M059J (cell line): ENCODE measurements around the gene TRA2B. TPM values are rescaled to one million over a fixed set of nuclear protein-coding genes. Genes with fewer than 3 reads are reported as not detected.

ENCODE experiments used
- DNase-seq: peaks from one replicate; pipeline ENCODE4 v3.0.0-alpha.2; 2012; ENCODE audit warnings: low read depth
- total RNA-seq: library from RNA; depleted of rRNA; stranded (reverse); fragments of >200 nt; shearing (Covaris generic); gene quantifications from 2 replicates; pipeline ENCODE4 v1.2.3, GENCODE V29; 2014; rRNA removed

TRA2B gene
- 268 and 348 TPM in 2 replicates for total RNA-seq

DNA sequence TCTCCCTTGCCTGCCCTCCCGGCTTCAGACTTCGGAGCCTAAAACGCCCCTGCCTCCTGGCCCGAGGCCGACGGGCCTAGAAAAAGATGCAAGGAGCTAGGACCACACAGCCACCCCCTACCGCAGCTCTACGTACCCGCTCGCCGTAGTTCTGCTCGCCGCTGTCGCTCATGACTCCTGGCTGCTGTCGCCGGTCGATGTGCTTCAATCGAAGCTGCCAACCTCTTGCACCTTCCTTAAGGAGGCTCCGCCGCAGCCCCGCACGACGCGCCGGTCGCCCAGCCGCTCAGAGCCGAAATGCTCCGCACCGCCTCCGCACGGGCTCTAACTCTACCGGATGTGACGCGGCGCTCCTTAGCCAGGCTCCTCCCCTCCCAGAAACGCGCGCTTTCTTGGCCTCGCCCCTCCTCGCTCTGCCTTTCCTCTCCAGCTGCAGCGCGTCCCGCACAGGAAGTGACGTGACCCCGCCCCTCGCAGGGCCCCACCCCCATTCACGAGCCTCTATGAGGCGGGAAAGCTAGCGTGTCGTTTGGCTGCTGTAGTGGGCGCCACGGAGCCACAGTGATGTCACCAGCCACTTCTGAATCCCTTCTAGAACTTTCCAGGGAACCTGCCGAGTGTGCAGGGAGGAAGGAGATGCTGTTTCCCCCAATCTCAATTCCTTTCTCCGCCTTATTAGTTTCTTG, at the start of gene TRA2B:
TSS of gene TRA2B (minus strand) at position 326 of the 686 bp plus-strand sequence. CDS start at position 172, 154 bp downstream.
- peak; percentile 98 for DNase-seq

DNA sequence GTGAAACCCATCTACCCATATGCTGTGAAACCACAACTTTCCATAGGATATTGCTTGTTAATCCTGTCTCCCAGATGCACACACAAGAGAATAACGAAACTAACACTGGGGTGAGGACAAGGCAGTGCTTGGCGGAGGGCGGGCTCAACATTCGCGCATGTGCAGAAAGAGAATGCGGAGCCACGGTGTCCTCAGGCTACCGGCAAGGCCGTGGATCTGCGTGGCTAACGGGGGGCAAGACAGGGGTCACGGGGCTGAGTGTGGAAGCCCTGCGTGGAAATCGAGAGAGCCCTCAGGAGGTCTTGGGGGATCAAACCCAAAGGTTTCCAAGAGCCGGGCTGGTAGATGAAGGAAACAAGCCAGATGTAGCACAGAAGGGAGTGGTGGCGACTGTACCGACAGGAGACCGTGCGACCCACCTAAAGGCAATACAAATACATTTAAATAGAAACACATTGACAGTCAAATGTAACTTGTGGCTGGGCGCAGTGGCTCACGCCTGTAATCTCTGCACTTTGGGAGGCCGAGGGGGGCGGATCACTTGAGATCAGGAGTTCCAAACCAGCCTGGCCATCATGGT, 48.5 kb upstream of the TRA2B start:
- no peak for DNase-seq

DNA sequence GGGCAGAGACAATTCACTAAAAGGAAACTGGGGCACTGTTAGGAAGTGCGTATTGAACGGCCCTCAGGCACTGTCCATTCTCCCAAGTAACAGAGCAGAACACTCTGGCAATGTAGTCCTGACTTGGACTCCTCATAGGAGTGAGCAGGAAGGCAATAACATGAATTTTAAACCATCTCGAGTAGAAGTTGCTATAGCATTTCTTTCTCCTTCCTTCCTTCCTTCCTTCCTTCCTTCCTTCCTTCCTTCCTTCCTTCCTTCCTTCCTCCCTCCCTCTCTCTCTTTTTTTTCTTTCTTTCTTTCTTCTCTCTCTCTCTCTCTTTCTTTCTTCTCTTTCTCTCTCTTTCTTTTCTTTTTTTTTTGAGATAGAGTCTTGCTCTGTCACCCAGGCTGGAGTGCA, 46.4 kb upstream of the TRA2B start:
- DNase-seq: no peak

DNA sequence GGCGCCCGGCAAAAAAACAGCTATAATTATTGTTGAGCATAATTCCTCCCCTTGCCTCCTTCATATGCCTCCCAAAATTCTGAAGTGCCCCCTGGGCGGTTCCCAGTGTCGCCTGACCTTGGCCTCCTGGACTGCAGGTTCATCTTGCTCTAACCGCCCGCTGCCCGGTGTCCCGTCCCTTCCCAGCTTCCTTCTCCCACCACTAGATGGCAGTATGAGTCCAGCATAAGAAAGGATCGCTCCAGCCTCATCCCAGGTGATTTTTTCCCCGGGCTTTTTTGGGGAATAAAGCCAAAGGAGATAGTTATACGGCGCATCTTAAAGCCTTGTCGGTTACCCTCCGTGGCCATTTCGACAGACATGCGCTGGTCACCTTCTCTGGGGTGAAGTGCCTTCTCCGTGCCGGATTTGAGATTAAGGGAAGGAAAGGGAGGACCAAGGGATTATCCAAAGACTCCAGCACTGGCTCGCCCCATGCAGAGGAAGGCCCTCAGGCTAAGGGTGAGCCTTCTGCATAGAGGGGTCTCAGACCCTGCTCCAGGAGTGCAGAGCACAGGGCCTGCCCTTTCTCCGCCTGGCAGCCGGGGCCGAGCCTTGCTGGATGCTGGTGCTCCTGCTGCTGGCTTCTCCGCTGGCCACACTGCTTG, 45.8 kb upstream of the TRA2B start:
- DNase-seq: peak; percentile 76

DNA sequence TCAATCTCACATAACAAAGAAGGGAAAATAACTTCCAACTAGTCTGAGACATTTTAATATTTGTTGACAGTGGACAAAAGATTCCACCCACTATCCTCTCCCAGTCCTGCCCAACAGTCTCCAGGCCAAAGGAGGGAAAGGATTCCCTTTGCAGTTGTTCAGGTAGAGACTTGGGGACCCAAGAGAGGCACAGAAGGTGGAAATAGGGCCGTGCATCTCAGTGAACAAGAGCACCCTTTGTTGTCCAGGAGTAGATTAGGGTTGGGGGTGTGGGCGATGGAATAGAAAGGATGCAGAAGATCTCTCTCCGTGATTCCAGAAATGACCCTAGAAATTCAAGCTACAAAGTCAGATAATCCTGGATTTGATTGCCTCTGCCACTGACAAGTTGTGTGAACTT, 44.8 kb upstream of the TRA2B start:
- no peak for DNase-seq

DNA sequence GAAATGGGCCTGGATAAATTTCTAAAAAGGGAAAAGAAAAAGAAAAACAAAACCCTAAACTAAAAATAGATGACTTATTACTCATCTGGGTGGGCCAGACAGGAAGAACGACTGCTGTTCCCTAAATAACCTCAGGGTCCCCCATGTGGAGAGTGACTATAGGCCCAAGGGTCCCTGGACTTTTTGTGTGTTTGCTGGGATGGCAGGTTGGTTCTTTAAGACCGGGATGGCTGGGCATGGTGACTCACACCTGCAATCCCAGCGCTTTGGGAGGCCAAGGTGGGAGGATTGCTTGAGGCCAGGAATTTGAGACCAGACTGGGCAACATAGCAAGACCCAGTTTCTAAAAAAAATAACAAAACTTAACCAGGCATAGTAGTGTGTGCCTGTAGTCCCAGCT, 43.8 kb upstream of the TRA2B start:
- DNase-seq: no peak

DNA sequence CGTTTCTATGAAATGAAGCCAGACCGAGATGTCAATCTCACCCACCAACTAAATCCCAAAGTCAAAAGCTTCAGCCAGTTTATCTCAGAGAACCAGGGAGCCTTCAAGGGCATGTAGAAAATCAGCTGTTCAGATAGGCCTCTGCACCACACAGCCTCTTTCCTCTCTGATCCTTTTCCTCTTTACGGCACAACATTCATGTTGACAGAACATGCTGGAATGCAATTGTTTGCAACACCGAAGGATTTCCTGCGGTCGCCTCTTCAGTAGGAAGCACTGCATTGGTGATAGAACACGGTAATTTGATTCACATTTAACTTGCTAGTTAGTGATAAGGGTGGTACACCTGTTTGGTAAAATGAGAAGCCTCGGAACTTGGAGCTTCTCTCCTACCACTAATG, 41.9 kb upstream of the TRA2B start:
- DNase-seq: no peak

DNA sequence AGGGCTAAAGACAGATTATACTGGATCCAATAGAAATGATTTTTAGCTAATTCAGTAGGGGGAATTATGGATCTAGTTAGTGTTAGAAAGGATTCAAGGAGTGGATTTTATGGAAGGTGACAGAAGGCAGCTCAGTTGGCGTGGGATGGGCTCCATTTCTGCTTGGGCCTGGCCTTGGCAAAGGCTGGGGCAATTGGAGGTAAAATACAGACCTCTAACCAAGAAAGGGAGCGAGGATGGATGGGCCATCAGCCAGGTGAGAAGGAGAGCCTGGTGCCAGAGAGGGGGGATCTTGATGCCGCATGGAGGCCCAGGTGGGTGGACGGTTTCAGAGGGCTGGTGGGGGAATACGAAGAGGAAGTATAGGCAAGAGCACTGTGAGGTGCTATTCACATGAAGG, 40.7 kb upstream of the TRA2B start:
- DNase-seq: no peak

DNA sequence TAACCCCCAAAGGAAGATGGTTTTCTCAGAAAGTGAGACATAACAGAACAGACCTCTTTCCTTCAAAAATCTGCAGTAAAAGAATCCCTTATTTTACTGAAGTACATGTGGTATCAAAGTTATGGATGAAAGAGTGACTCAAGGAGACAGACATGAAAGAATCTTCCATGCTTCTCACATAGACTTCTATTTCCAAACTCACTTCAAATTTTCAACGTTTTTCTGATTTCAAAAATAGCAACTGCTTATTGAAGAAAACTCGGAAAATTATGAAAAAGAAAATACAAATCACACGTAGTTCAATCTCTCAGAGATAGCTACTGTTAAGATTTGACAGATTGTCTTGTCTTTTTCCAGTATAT, 39.8 kb upstream of the TRA2B start:
- DNase-seq: no peak

DNA sequence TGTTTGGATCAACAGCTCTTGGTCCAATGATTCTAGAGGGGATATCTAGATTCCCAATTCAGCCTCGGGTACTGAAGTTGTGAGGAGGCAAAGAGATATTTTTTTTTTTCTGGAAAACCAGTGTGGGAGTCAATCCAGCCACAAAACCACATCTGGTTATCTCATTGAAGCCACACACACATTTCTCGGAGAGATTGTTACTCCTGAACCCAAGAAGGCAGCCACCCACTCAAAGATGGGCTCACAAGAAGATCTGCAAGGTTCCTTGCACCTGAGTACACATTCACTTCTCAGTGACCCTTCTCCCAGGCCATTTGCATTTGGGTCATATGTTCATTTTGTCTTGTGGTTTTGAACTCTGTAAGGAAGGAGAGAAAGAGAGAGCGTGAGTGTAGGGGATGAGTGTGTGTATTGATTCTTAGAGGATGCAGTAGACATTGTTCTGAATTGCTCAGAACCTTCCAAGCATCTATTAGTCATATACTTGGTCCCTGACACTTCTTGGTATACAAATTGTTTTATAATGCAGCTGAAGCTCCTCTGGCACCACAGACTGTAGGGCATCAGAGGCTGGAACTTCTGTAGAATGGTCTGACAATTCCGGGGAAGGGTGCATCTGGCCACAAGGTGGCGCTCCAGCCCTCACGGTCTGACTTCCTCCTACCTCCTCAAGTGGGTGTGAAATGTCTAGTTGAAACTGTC, 39.3 kb upstream of the TRA2B start:
- peak; percentile 66 for DNase-seq

DNA sequence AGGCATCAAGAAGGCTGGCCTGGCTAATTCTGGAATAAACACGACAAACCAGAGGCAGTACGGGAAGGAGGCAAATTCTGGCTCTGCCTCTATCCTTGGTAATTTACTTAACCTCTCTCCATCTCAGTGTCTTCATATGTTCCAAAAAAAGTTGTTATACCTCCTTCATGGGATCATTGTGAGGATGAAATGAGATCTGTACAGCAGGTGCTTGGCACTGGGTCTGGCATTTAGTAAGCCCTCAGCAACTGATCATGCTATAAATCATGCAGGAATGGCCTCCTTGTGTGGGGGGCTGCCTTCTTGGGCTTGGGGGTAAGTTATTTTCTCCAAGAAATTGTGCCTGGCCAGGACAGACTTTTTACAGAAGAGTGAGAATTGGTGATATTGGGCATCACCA, 38.3 kb upstream of the TRA2B start:
- DNase-seq: no peak

DNA sequence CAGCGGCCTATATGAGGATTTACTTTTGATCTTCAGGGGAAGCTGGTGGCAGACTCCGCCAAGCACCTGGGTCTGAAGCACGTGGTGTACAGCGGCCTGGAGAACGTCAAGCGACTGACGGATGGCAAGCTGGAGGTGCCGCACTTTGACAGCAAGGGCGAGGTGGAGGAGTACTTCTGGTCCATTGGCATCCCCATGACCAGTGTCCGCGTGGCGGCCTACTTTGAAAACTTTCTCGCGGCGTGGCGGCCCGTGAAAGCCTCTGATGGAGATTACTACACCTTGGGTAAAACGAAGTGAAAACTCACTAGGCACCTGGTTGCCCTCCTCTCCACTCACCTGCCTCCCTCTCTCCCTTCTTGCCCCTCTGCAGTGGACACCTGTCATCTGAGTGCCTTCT, 33.8 kb upstream of the TRA2B start:
- no peak for DNase-seq

DNA sequence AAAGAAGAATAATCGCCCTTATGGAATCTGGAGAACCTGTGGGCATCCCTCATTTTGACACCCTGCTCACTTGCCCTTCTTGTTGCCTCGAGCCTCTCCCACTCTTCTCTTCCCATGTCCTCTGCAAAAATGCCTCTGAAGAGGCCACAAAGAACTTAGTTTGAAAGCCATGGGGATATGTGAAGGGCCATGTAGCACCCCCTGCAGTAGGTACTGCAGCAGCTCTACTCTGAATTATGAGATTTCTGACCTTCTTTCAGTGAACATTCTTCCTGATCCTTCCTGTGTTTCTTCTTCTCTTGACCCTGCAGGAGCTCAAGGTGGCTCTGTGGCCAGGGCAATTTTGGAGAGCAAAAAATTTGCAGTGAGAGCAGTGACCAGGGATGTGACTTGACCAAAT, 30.4 kb upstream of the TRA2B start:
- DNase-seq: no peak

DNA sequence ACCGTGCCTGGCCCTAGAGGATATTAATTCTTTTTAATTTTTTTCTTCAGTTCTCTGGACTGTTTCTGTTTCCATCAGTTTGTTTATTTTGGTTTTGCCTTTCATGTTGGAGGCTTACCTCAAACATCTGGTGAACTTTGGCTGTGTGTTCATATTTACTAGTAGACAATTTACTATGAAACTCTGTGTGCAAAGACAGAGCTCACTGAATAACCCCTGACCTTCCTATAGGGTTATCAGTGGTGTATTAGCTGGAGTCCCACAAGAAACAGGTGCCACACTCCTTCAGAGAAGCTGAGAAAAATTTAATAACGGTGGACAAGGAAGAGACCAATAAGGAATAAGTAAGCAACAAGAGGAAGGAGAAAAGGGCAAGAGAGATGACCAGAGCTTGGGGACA, 28.8 kb upstream of the TRA2B start:
- no peak for DNase-seq

DNA sequence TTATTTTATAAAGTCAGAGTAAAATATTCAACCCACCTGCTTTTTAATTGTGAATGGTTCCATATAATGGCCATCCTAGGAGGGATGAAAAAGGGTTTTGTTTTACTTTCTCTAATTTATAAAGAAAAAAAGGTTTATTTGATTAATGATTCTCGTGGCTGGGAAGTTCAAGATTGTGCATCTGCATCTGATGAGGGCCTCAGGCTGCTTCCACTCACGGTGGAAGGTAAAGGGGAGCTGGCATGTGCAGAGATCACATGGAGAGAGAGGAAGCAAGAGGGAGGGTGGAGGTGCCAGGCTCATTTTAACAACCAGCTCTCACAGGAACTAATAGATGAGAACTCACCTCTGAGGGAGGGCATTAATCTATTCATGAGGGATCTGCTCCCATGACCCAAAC, 27.7 kb upstream of the TRA2B start:
- no peak for DNase-seq

DNA sequence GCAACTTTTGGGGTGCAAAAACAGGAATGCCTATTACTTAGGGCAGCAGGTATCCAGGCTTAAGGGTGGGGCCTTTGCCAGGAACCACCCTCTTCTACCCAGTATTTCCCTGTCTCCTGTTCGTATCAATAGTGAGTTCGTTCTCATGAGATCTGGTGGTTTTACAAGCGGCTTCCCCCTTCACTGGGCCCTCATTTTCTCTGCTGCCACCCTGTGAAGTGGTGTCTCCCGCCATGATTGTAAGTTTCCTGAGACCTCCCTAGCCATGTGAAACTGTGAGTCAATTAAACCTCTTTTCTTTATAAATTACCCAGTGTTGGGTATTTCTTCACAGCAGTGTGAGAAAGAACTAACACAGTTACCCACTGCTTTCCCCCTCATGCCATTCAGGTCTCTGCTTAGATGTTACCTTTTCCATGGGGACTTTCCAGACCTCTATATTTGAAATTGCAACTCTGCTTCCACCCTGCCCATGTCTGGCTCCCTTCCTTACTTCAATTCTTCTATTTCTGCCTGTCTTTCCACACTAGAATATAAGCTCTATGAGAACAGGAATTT, 23.9 kb upstream of the TRA2B start:
- DNase-seq: no peak

DNA sequence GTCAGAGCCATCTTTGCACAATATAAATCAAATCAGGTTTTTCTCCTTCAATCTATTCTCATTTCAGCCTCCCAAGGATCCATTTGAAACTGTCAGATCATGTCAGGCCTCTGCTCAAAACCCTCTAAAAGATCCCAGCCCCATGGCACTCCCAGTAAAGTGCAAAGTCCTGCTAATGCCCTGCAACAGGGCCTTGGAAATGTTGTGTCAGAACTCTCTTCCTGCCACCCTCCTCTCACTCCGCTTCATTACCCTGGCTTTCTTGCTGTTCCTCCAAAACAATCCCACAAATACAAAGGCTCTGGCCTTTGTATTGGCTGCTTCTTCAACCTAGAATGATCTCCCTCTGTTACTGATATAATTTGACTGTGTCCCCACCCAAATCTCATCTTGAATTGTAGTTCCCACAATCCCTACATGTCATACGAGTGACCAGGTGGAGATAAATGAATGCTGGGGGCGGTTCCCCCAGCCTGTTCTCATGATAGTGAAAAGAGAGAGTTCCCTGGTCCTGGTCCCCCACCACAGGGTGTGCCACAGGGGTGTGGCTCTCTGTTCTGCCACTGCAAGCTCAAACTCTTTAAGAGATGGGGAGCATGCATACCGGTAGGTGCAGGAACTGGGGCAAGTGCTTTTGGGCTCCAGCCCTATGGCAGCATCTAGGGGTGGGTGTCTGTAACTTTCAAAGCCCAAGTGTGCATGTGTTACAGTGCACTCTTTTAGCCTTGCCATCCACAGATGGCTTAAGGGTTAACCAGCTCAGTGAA, 22.9 kb upstream of the TRA2B start:
- DNase-seq: no peak

DNA sequence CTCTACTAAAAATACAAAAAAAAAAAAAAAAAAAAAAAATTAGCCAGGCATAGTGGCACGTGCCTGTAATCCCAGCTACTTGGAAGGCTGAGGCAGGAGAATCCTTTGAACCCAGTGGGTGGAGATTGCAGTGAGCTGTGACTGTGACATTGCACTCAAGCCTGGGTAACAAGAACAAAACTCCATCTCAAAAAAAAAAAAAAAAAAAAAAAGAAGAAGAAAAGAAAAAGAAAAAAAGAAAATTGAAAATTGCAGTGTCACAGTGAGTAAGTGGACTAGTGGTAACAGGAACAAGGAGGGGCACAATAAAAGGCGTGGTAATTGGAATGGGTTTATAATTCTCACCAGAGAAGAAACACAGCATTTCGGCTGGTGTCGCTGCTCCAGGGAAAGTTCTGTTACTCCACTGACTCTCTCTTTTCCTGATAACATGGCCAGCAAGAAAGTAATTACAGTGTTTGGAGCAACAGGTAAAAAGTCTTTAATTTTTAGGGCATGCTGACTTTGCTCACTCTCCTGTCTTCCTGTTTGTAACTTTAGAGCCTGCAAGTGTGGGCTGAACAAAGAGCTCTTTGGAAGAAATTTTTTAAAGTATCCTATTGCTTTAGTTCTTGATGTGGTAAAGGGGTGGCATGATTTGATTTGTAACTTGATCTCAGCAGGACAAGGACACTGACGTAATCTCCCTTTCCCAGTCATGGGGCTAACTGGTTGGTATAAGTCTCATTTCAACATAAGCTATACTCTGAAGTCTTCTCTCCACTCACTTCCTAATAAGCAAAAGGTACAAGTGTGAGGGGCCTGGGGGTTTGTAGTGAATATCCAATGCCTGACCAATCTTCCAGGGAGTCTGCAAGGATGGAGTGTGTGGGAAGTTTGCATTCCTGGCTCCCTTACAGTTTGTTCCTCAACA, 22.1 kb upstream of the TRA2B start:
- peak; percentile 90 for DNase-seq

DNA sequence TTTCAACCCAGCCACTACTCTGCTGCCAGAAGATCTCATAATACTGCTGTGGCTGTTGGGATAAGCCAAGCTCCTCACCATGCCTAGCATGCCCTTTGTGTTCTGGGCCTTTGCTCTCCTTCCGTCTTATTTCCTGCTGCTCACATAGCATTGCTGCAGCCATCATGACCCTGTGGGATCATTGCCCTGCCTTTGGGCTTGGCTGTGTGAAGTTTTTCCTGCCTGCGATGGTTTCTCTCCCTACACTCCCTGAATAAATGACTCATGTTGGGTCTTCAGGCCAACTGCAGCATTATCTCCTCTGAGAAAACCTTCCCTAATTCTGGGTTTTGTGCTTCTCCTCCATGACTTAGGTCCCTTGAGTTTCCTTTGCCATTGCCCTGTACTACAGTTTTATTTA, 20.8 kb upstream of the TRA2B start:
- DNase-seq: no peak

DNA sequence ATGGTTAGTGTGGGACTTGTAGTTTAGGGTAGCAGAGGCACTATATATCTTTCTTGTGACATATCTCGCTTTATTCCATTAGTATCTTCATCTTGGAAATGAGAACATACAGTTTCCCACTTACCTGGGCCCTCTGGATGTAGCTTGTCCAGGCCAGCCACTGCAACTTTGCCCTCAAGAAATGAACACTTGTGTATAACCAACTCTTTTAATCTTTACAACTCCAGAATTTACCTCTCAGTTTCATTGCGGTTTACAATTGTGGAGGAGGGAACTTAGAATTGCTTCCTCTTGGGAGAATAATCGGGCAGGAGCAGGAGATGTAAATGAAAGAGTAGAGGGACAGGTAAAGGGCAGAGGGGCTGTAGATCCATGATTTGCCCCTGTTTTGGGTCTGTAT, 18.4 kb upstream of the TRA2B start:
- no peak for DNase-seq

DNA sequence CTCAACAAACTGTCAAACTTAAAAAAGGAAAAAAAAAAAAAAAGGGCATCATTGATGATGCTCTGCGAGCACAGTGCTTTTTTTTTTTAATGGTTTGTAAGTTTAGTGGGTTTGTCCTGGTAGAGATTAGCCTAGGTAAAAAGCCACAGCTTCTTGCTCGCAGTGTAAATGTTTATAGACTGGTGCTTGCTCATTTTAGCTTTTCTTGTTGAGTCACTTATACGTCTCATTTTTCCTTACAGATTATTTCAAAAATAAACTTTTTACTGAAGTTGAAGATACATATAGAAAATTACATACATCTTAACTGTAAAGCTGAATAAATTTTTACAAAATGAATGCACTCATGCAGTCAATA, 16.5 kb upstream of the TRA2B start:
- no peak for DNase-seq
